Activated CD4-positive, alpha-beta memory T cell treated with anti-CD3 and anti-CD28 coated beads for 36 hours (primary cell): Measurements from ENCODE around the gene PPTC7. TPM values are rescaled to one million over a fixed set of nuclear protein-coding genes. Genes with fewer than 3 reads are reported as not detected.
"Not testable (repeated sequence)": the region's sequence is repeated elsewhere in the genome, so short reads cannot be mapped to it uniquely, and the experiment has no call there.

ENCODE experiments used
- CTCF ChIA-PET: fragments of 350-600 bp; sonication (Branson Sonifier 250); formaldehyde crosslinking; loops from one replicate; lab custom pipeline; 2021; ENCODE audit warnings: antibody characterized with exemption, inconsistent platforms; lab: Charles Lee
- POLR2A ChIA-PET: fragments of 350-600 bp; sonication (Branson Sonifier 250); formaldehyde crosslinking; loops from one replicate; lab custom pipeline; 2021; ENCODE audit warnings: antibody characterized with exemption; lab: Charles Lee
- DNase-seq: peaks from one replicate; pipeline ENCODE4 v3.0.0-alpha.2; 2020
- H3K27ac Mint-ChIP-seq: one replicate; pipeline ENCODE4 v1.8.0; 2021; ENCODE audit warnings: mixed read lengths
- H3K27me3 Mint-ChIP-seq: one replicate; pipeline ENCODE4 v1.8.0; 2021; ENCODE audit warnings: mixed read lengths
- H3K36me3 Mint-ChIP-seq: one replicate; pipeline ENCODE4 v1.8.0; 2021; ENCODE audit warnings: mixed read lengths
- H3K4me1 Mint-ChIP-seq: one replicate; pipeline ENCODE4 v1.8.0; 2021; ENCODE audit warnings: low read depth, mixed read lengths
- H3K4me3 Mint-ChIP-seq: one replicate; pipeline ENCODE4 v1.8.0; 2021; ENCODE audit warnings: mild to moderate bottlenecking, mixed read lengths
- H3K9me3 Mint-ChIP-seq: one replicate; pipeline ENCODE4 v1.8.0; 2021; ENCODE audit warnings: mixed read lengths
- intact Hi-C: fragments of 100-400 bp; cut with micrococcal nuclease; formaldehyde crosslinking; loops from one replicate; pipeline ENCODE4 v1.15.1; 2023
- total RNA-seq, 2 experiments: library from RNA; stranded (reverse); gene quantifications; one replicate each; pipeline ENCODE4 v1.2.3, GENCODE V29; 2021

PPTC7 gene
- total RNA-seq, 2 experiments from 2014 or later = 36.9 to 37.0 TPM

- POLR2A ChIA-PET = no interaction called here
- intact Hi-C loops = no loop called here
- Mint-ChIP-seq H3K27ac (no peak overlapping the region), H3K27me3 (no peaks in the 10 kb centered on the region), H3K9me3 (no peaks in the 10 kb centered on the region), H3K36me3 (peaks cover 37% of the 10 kb centered on the region), H3K4me3 (no peak overlapping the region), H3K4me1 (peaks cover 30% of the 10 kb centered on the region)
- DNase-seq = no peak
- CTCF ChIA-PET = interaction anchor here (0.8 to 2.6 kb wide), 7 partner anchors 12 to 69 kb away, joined by 3 to 20 read pairs (median 5); partner anchors contain the start of gene FAM216A
Measured at GRCh38 chr12:110532644-110533043, 50.5 kb downstream of the PPTC7 start.

GRCh38 chr12:110531741-110532333 lies 51.3 kb downstream of the PPTC7 start:
- H3K4me1 Mint-ChIP-seq = peaks cover 30% of the 10 kb centered on the region
- ChIA-PET CTCF (interaction anchor here (0.6 to 2.2 kb wide), 7 partner anchors 10 to 70 kb away, joined by 3 to 12 read pairs (median 4); partner anchors contain the start of gene FAM216A), POLR2A (interaction anchor here (0.9 to 1.3 kb wide), 2 partner anchors 11 to 53 kb away, joined by 3 read pairs; no protein-coding TSS in a partner anchor)
- peaks cover 31% of the 10 kb centered on the region for H3K36me3 Mint-ChIP-seq
- no peaks in the 10 kb centered on the region for H3K9me3 Mint-ChIP-seq
- DNase-seq = no peak
- no peak overlapping the region for H3K4me3 Mint-ChIP-seq
- H3K27me3 Mint-ChIP-seq = no peaks in the 10 kb centered on the region
- intact Hi-C loops = loop anchor here (1.0 kb wide), 1 partner anchor 11 kb away; no protein-coding TSS in a partner anchor
- peak overlapping the region; percentile 1 for H3K27ac Mint-ChIP-seq

- DNase-seq = no peak
- H3K9me3 Mint-ChIP-seq = no peaks in the 10 kb centered on the region
- no peaks in the 10 kb centered on the region for H3K27me3 Mint-ChIP-seq
- intact Hi-C loops = no loop called here
- peaks cover 30% of the 10 kb centered on the region for H3K4me1 Mint-ChIP-seq
- H3K4me3 Mint-ChIP-seq = no peak overlapping the region
- no peak overlapping the region for H3K27ac Mint-ChIP-seq
- ChIA-PET POLR2A (interaction anchor here (0.6 to 1.3 kb wide), 2 partner anchors 9 to 30 kb away, joined by 3 read pairs; no protein-coding TSS in a partner anchor), CTCF (interaction anchor here (2.2 to 4.1 kb wide), 2 partner anchors 17 to 71 kb away, joined by 6 to 19 read pairs; no protein-coding TSS in a partner anchor)
- H3K36me3 Mint-ChIP-seq = peaks cover 23% of the 10 kb centered on the region
Measured at GRCh38 chr12:110530511-110530910, 52.6 kb downstream of the PPTC7 start.

GRCh38 chr12:110528277-110528839 lies 54.8 kb downstream of the PPTC7 start:
- Mint-ChIP-seq H3K4me1 (peaks cover 19% of the 10 kb centered on the region), H3K27me3 (peaks cover 2% of the 10 kb centered on the region), H3K9me3 (no peaks in the 10 kb centered on the region), H3K36me3 (peaks cover 17% of the 10 kb centered on the region), H3K27ac (no peak overlapping the region), H3K4me3 (no peak overlapping the region)
- intact Hi-C loops = no loop called here
- no peak for DNase-seq
- ChIA-PET POLR2A (interaction anchor here (0.7 kb wide), 1 partner anchor 15 kb away, joined by 3 read pairs; no protein-coding TSS in a partner anchor), CTCF (interaction anchor here (0.7 to 4.1 kb wide), 3 partner anchors 39 to 73 kb away, joined by 3 to 19 read pairs (median 8); partner anchors contain the start of genes FAM216A and GPN3)

- POLR2A ChIA-PET = interaction anchor here (0.6 to 1.0 kb wide), 6 partner anchors 10 to 255 kb away, joined by 3 read pairs; partner anchors contain the start of gene GPN3
- peak overlapping the region; percentile 38 for H3K27ac Mint-ChIP-seq
- DNase-seq = peak; percentile 77
- intact Hi-C loops = loop anchor here (1.0 to 2.0 kb wide), 3 partner anchors 10 to 58 kb away; partner anchors contain the start of genes RAD9B and VPS29
- H3K27me3 Mint-ChIP-seq, H3K36me3 Mint-ChIP-seq, H3K9me3 Mint-ChIP-seq: not testable (repeated sequence)
- CTCF ChIA-PET = interaction anchor here (0.6 to 3.6 kb wide), 7 partner anchors 8 to 854 kb away, joined by 3 to 27 read pairs (median 4); partner anchors contain the start of gene ARPC3
- peaks cover 17% of the 10 kb centered on the region for H3K4me1 Mint-ChIP-seq
- H3K4me3 Mint-ChIP-seq = peak overlapping the region; percentile 32
Measured at GRCh38 chr12:110520876-110521712, 62.0 kb downstream of the PPTC7 start.

GRCh38 chr12:110518014-110518413 lies 65.1 kb downstream of the PPTC7 start:
- H3K4me3 Mint-ChIP-seq, H3K36me3 Mint-ChIP-seq, intact Hi-C loops, H3K27ac Mint-ChIP-seq, H3K9me3 Mint-ChIP-seq, DNase-seq, H3K27me3 Mint-ChIP-seq: not testable (repeated sequence)
- H3K4me1 Mint-ChIP-seq = peaks cover 16% of the 10 kb centered on the region
- POLR2A ChIA-PET = interaction anchor here (0.6 kb wide), 1 partner anchor 12 kb away, joined by 3 read pairs; no protein-coding TSS in a partner anchor
- CTCF ChIA-PET = interaction anchor here (1.2 kb wide), 1 partner anchor 45 kb away, joined by 3 read pairs; no protein-coding TSS in a partner anchor

GRCh38 chr12:110516995-110517394 lies 66.1 kb downstream of the PPTC7 start:
- Mint-ChIP-seq H3K36me3 (no peaks in the 10 kb centered on the region), H3K4me3 (no peak overlapping the region), H3K9me3 (no peaks in the 10 kb centered on the region), H3K4me1 (peaks cover 12% of the 10 kb centered on the region), H3K27ac (no peak overlapping the region), H3K27me3 (no peaks in the 10 kb centered on the region)
- ChIA-PET POLR2A (no interaction called here), CTCF (interaction anchor here (0.8 to 1.2 kb wide), 2 partner anchors 46 to 83 kb away, joined by 3 to 4 read pairs; no protein-coding TSS in a partner anchor)
- intact Hi-C loops = no loop called here
- DNase-seq = no peak

- H3K27ac Mint-ChIP-seq = no peak overlapping the region
Measured at GRCh38 chr12:110514363-110514762, 68.8 kb downstream of the PPTC7 start.

GRCh38 chr12:110513842-110514241 lies 69.3 kb downstream of the PPTC7 start:
- intact Hi-C loops = loop anchor here (2.0 kb wide), 1 partner anchor 185 kb away; no protein-coding TSS in a partner anchor
- H3K36me3 Mint-ChIP-seq = no peaks in the 10 kb centered on the region
- ChIA-PET CTCF (interaction anchor here (0.6 to 10.4 kb wide), 15 partner anchors 9 to 384 kb away, joined by 3 to 189 read pairs (median 6); partner anchors contain the start of genes ARPC3, FAM216A and GPN3), POLR2A (no interaction called here)
- H3K4me1 Mint-ChIP-seq = no peaks in the 10 kb centered on the region
- DNase-seq = no peak
- no peaks in the 10 kb centered on the region for H3K27me3 Mint-ChIP-seq
- H3K4me3 Mint-ChIP-seq = no peak overlapping the region
- no peak overlapping the region for H3K27ac Mint-ChIP-seq
- H3K9me3 Mint-ChIP-seq = no peaks in the 10 kb centered on the region

More at GRCh38 chr12:110514363-110514762, 68.8 kb downstream of the PPTC7 start:
- H3K4me1 Mint-ChIP-seq = no peaks in the 10 kb centered on the region
- no peak for DNase-seq
- ChIA-PET CTCF (interaction anchor here (1.0 to 10.4 kb wide), 7 partner anchors 30 to 86 kb away, joined by 3 to 189 read pairs (median 6); partner anchors contain the start of genes FAM216A and GPN3), POLR2A (no interaction called here)
- no peaks in the 10 kb centered on the region for H3K9me3 Mint-ChIP-seq
- intact Hi-C loops = no loop called here
- H3K4me3 Mint-ChIP-seq = no peak overlapping the region
- H3K27me3 Mint-ChIP-seq = no peaks in the 10 kb centered on the region
- H3K36me3 Mint-ChIP-seq = no peaks in the 10 kb centered on the region

- peaks cover 2% of the 10 kb centered on the region for H3K4me1 Mint-ChIP-seq
- H3K4me3 Mint-ChIP-seq = no peak overlapping the region
- no peak overlapping the region for H3K27ac Mint-ChIP-seq
- no peaks in the 10 kb centered on the region for H3K36me3 Mint-ChIP-seq
- intact Hi-C loops = loop anchor here (10.0 kb wide), 1 partner anchor 317 kb away; no protein-coding TSS in a partner anchor
- ChIA-PET POLR2A (interaction anchor here (0.6 kb wide), 1 partner anchor 58 kb away, joined by 3 read pairs; the partner anchor contains the start of gene ARPC3), CTCF (interaction anchor here (10.4 kb wide), 1 partner anchor 92 kb away, joined by 189 read pairs; no protein-coding TSS in a partner anchor)
- no peaks in the 10 kb centered on the region for H3K27me3 Mint-ChIP-seq
- no peak for DNase-seq
- H3K9me3 Mint-ChIP-seq = no peaks in the 10 kb centered on the region
Measured at GRCh38 chr12:110508071-110508586, 75.0 kb downstream of the PPTC7 start.

GRCh38 chr12:110505332-110505731 lies 77.8 kb downstream of the PPTC7 start:
- Mint-ChIP-seq H3K9me3 (no peaks in the 10 kb centered on the region), H3K27ac (no peak overlapping the region), H3K27me3 (no peaks in the 10 kb centered on the region), H3K4me1 (peaks cover 17% of the 10 kb centered on the region), H3K36me3 (peaks cover 12% of the 10 kb centered on the region), H3K4me3 (no peak overlapping the region)
- no peak for DNase-seq
- ChIA-PET CTCF (interaction anchor here (1.2 to 3.5 kb wide), 2 partner anchors 8 to 97 kb away, joined by 3 to 24 read pairs; no protein-coding TSS in a partner anchor), POLR2A (no interaction called here)
- intact Hi-C loops = loop anchor here (10.0 kb wide), 1 partner anchor 319 kb away; no protein-coding TSS in a partner anchor
